Kidney (tissue), 14 donors: ENCODE measurements around the gene ARHGAP42. TPM values are rescaled to one million over a fixed set of nuclear protein-coding genes. Genes with fewer than 3 reads are reported as not detected.

ENCODE experiments used
- DNase-seq, 5 donors: peaks; one replicate each; pipeline ENCODE4 v3.0.0-alpha.2; 2013 to 2020
- FAIRE-seq: peaks from 2 replicates; lab custom pipeline; 2012; peaks lifted over from hg19 to GRCh38; lab: Jason Lieb, UNC
- H3K27ac ChIP-seq, 2 donors: one replicate each; pipeline ENCODE4 v1.7.0; 2013; ENCODE audit warnings: low read depth in 2 of 2, low read length in 2 of 2, inconsistent platforms in 1 of 2
- H3K27me3 ChIP-seq: one replicate; pipeline ENCODE4 v1.7.1; 2013; ENCODE audit warnings: low read length, inconsistent platforms; ENCODE audit not compliant: control insufficient read depth, insufficient read depth
- H3K36me3 ChIP-seq, 3 donors: one replicate each; pipeline versions ENCODE4 v1.7.0 to v1.7.1; 2013; ENCODE audit warnings: low read length in 3 of 3, control low read depth in 1 of 3, inconsistent platforms in 1 of 3; ENCODE audit not compliant: insufficient read depth in 3 of 3, control insufficient read depth in 2 of 3
- H3K4me1 ChIP-seq, 3 donors: one replicate each; pipeline versions ENCODE4 v1.7.0 to v1.7.1; 2013; ENCODE audit warnings: low read length in 3 of 3, inconsistent platforms in 1 of 3, low read depth in 1 of 3; ENCODE audit not compliant: control insufficient read depth in 2 of 3, insufficient read depth in 2 of 3
- H3K4me3 ChIP-seq, 3 donors: one replicate each; pipeline versions ENCODE4 v1.7.0 to v1.8.1; 2013; ENCODE audit warnings: low read length in 3 of 3, control low read depth in 1 of 3, inconsistent platforms in 1 of 3
- H3K9ac ChIP-seq, 3 donors: one replicate each; pipeline versions ENCODE4 v1.7.0 to v1.7.1; 2013; ENCODE audit warnings: low read length in 3 of 3, control low read depth in 1 of 3, inconsistent platforms in 1 of 3
- H3K9me3 ChIP-seq, 3 donors: one replicate each; pipeline versions ENCODE4 v1.7.0 to v1.7.1; 2013; ENCODE audit warnings: low read length in 3 of 3, control low read depth in 1 of 3, inconsistent platforms in 1 of 3; ENCODE audit not compliant: control insufficient read depth in 2 of 3, insufficient read depth in 1 of 3
- intact Hi-C: fragments of 100-400 bp; cut with DNase I; formaldehyde crosslinking; loops from one replicate; pipeline ENCODE4 v1.11.1; 2022
- polyA plus RNA-seq: library from polyadenylated mRNA; stranded (reverse); fragments of 350-450 nt; fragmentation: Illumina TruSeq; extraction: RNeasy Lipid Tissue Mini Kit (QIAGEN cat#74804); gene quantifications from one replicate; pipeline ENCODE4 v1.2.3, GENCODE V29; 2014; ENCODE audit warnings: low read depth, low replicate concordance; ENCODE audit not compliant: insufficient read depth
- total RNA-seq: library from RNA; stranded (reverse); fragmentation: NEBNext Ultra II Directional; extraction: Animal tissue kit (Norgen Biotek cat#: 25700); gene quantifications from one replicate; pipeline ENCODE4 v1.2.1, GENCODE V29; 2021
- TF ChIP-seq, protein P1 (sequence below): IDR thresholded peaks from 3 replicates; pipeline ENCODE4 v1.5.1; 2012; ENCODE audit warnings: mild to moderate bottlenecking, moderate library complexity, borderline replicate concordance; ENCODE audit not compliant: insufficient read depth; ENCODE audit errors: extremely low read depth
- donor health status: control.
- donor health status: control.
- donor health status: control.
- donor health status: control.
- donor health status: control.
- donor health status: DM: yes; HTN: yes; CAD: no.
- donor health status: Normal renal cell carcinoma (clear cell type).

Gene ARHGAP42
- total and polyA plus RNA-seq, 2 donors from 2014 or later = 4.2 to 18.9 TPM

DNA sequence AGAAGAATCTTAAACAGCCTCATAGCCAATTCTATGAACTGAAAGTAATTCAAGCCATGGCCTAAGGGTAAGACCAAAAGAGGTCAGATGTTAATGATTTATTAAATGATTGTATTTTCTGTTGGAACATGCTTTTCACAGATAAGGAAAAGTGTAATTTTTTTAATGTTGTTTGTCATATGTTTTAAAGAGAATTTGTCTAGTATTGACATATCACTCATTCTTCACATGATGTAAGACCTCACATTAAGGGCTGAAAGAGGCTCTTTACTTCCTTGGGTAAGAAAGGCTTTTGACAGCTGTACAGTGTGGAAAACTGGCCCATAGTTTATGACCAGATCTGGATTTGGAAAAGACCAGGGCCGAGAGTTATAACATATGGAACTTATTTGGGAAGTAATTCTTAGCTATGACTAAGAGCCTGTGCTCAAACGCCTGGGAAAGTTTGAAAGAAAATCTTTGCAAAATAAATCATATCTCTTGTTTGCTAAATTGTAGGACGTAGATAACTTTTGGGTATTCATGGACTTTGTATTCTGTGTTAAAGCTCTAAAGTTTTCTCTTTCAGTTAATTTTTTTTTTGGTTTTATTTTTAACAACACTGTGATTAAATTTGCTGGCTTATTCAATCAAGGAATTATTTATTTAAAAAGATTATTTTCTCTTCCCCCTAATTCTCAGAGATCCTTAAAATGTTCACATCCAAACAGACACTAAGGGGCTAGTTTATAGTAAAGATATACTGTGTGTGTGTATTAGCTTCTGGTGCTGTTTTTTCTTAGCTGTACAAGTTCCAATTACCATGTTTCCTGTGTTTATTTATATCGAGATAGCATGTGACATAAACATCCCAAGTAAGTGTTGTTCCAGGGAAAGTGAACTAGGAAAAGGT lies 162.2 kb downstream of the ARHGAP42 start:
- peak overlapping the region; percentile 26 to 73 for H3K27ac ChIP-seq
- H3K9ac ChIP-seq = no peak overlapping the region
- H3K27me3 ChIP-seq = no peaks in the 10 kb centered on the region
- H3K4me1 ChIP-seq = peaks cover 0 to 9% (median 2%) of the 10 kb centered on the region in 3 donors
- H3K4me3 ChIP-seq = peak overlapping the region in 1 of 3 donors; percentile 20
- DNase-seq (peak in 2 of 5 donors; percentile 54 to 76), FAIRE-seq (peak; percentile 73)
- intact Hi-C loops = no loop called here
- TF ChIP-seq, protein P1, sequence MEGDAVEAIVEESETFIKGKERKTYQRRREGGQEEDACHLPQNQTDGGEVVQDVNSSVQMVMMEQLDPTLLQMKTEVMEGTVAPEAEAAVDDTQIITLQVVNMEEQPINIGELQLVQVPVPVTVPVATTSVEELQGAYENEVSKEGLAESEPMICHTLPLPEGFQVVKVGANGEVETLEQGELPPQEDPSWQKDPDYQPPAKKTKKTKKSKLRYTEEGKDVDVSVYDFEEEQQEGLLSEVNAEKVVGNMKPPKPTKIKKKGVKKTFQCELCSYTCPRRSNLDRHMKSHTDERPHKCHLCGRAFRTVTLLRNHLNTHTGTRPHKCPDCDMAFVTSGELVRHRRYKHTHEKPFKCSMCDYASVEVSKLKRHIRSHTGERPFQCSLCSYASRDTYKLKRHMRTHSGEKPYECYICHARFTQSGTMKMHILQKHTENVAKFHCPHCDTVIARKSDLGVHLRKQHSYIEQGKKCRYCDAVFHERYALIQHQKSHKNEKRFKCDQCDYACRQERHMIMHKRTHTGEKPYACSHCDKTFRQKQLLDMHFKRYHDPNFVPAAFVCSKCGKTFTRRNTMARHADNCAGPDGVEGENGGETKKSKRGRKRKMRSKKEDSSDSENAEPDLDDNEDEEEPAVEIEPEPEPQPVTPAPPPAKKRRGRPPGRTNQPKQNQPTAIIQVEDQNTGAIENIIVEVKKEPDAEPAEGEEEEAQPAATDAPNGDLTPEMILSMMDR = no peak
- H3K9me3 ChIP-seq = no peaks in the 10 kb centered on the region
- no peaks in the 10 kb centered on the region for H3K36me3 ChIP-seq

DNA sequence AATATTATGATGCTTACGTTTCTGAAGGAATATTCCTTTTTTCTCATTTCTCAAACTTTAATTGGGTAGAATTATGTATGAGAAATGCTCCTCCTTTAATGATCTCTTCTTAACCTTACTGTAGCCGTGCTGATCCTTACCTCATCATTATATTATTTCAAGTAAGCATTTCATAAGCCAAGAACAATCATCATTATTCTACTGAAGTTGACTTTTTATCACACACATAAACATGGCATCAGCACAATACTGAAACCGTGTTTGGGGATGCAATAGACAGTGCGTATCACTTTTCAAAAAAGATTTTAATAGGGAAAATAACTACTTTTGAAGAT lies 162.8 kb downstream of the ARHGAP42 start:
- Histone ChIP-seq H3K9ac (no peak overlapping the region), H3K36me3 (no peaks in the 10 kb centered on the region), H3K27ac (peak overlapping the region; percentile 24 to 61), H3K4me1 (peaks cover 0 to 9% (median 2%) of the 10 kb centered on the region in 3 donors), H3K9me3 (no peaks in the 10 kb centered on the region), H3K4me3 (no peak overlapping the region), H3K27me3 (no peaks in the 10 kb centered on the region)
- FAIRE-seq = no peak
- DNase-seq = no peak
- TF ChIP-seq, protein P1 = no peak
- intact Hi-C loops = no loop called here

DNA sequence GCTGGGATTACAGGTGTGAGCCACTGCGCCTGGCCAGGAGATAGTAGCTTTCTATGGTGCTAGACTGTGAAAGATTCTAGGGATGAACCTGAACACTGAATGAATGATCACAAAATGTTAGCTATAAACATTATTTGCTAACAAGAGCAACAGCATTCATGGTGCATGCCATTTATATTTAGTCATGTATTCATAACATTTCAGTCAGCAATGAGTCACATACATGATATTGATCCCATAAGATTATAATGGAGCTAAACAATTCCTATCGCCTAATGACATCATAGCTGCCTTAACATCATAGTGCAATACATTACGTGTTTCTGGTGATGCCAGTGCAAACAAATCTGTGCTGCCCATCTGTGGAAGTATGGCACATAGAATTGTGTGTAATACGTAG lies 164.1 kb downstream of the ARHGAP42 start:
- H3K27me3 ChIP-seq = no peaks in the 10 kb centered on the region
- H3K9me3 ChIP-seq = no peaks in the 10 kb centered on the region
- H3K4me3 ChIP-seq = no peak overlapping the region
- TF ChIP-seq, protein P1 = no peak
- H3K9ac ChIP-seq = no peak overlapping the region
- intact Hi-C loops = no loop called here
- no peak for FAIRE-seq
- peak overlapping the region in 1 of 2 donors; percentile 24 for H3K27ac ChIP-seq
- peaks cover 0 to 9% (median 2%) of the 10 kb centered on the region in 3 donors for H3K4me1 ChIP-seq
- H3K36me3 ChIP-seq = no peaks in the 10 kb centered on the region
- no peak for DNase-seq
